ENCODE data around the gene PRKCA.

PRKCA gene

GRCh38 chr17:66306446-66306845, 4.0 kb downstream of the PRKCA start:
- TF ChIP-seq CTCF (IDR thresholded peaks at IDR 0.05; ENCODE audit: insufficient read depth, low read length, missing control alignments), result no peak
- CTCF ChIA-PET, result interaction anchor here (0.7 to 1.0 kb wide), 2 partner anchors 22 to 33 kb away, joined by 3 read pairs; no protein-coding TSS in a partner anchor
- POLR2A ChIA-PET, result interaction anchor here (0.6 kb wide), 1 partner anchor 91 kb away, joined by 3 read pairs; no protein-coding TSS in a partner anchor
- no peak overlapping the region for H3K4me3 ChIP-seq (ENCODE audit: low read depth, low read length)
- DNase-seq (ENCODE audit: low read depth, low spot score), result no peak

GRCh38 chr17:66307257-66307656, 4.8 kb downstream of the PRKCA start:
- TF ChIP-seq CTCF (IDR thresholded peaks at IDR 0.05; ENCODE audit: insufficient read depth, low read length, missing control alignments), result no peak
- CTCF ChIA-PET, result no interaction called here
- H3K4me3 ChIP-seq (ENCODE audit: low read depth, low read length), result no peak overlapping the region
- DNase-seq (ENCODE audit: low read depth, low spot score), result no peak
- POLR2A ChIA-PET, result no interaction called here

- H3K4me3 ChIP-seq (ENCODE audit: low read depth, low read length), result no peak overlapping the region
- POLR2A ChIA-PET, result no interaction called here
- CTCF ChIA-PET, result no interaction called here
- no peak for DNase-seq (ENCODE audit: low read depth, low spot score)
- no peak for TF ChIP-seq CTCF (IDR thresholded peaks at IDR 0.05; ENCODE audit: insufficient read depth, low read length, missing control alignments)
Measured at GRCh38 chr17:66308856-66309255, 6.4 kb downstream of the PRKCA start.

GRCh38 chr17:66309793-66310192, 7.4 kb downstream of the PRKCA start:
- ChIA-PET CTCF (no interaction called here), POLR2A (no interaction called here)
- H3K4me3 ChIP-seq (ENCODE audit: low read depth, low read length), result no peak overlapping the region
- TF ChIP-seq CTCF (IDR thresholded peaks at IDR 0.05; ENCODE audit: insufficient read depth, low read length, missing control alignments), result no peak
- no peak for DNase-seq (ENCODE audit: low read depth, low spot score)

GRCh38 chr17:66310528-66311148, 8.2 kb downstream of the PRKCA start:
- TF ChIP-seq CTCF (IDR thresholded peaks at IDR 0.05; ENCODE audit: insufficient read depth, low read length, missing control alignments), result no peak
- no peak for DNase-seq (ENCODE audit: low read depth, low spot score)
- CTCF ChIA-PET, result interaction anchor here (1.6 kb wide), 1 partner anchor 16 kb away, joined by 3 read pairs; no protein-coding TSS in a partner anchor
- POLR2A ChIA-PET, result no interaction called here
- no peak overlapping the region for H3K4me3 ChIP-seq (ENCODE audit: low read depth, low read length)

GRCh38 chr17:66312912-66313311, 10.5 kb downstream of the PRKCA start:
- ChIA-PET CTCF (interaction anchor here (0.9 to 1.2 kb wide), 2 partner anchors 9 to 11 kb away, joined by 3 read pairs; no protein-coding TSS in a partner anchor), POLR2A (no interaction called here)
- no peak for DNase-seq (ENCODE audit: low read depth, low spot score)
- TF ChIP-seq CTCF (IDR thresholded peaks at IDR 0.05; ENCODE audit: insufficient read depth, low read length, missing control alignments), result no peak
- no peak overlapping the region for H3K4me3 ChIP-seq (ENCODE audit: low read depth, low read length)
